ENCODE data around the gene GAL3ST2.

DNA sequence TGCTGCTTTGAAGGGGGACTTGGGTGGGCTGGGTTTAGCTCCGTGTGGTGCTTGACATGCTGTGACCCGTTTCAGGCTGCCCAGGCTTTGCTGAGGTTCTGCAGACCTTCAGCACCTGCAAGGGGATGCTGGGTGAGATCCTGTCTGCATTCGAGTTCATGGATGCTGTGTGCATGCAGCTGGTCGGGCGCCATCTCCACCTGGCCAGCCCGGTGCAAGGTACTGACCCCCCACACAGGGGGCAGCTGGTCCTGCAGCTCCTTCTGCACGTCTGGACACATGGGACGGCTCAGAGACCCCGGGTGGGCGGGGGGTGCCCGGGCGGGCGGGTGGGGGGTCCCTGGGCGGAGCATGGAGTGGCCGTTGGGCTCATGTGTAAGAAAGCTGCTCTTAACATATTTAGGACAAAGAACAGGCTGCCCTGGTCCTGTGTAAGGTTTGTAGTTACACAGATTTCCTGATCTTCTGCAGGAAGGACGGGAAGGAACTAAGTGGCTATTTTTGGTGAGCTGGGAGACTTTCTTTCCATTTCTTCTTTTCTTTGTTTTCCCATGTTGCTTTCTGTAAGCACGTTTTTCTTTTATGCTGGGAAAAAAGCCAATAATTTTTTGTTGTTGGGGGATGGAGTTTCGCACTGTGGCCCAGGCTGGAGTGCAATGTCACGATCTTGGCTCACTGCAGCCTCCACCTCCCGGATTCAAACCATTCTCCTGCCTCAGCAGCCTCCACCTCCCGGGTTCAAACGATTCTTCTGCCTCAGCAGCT lies 26.4 kb upstream of the GAL3ST2 start:
- no peak for TF ChIP-seq EZH2 (IDR thresholded peaks at IDR 0.05; ENCODE audit: insufficient read depth, low read length)
- TF ChIP-seq, protein P1, sequence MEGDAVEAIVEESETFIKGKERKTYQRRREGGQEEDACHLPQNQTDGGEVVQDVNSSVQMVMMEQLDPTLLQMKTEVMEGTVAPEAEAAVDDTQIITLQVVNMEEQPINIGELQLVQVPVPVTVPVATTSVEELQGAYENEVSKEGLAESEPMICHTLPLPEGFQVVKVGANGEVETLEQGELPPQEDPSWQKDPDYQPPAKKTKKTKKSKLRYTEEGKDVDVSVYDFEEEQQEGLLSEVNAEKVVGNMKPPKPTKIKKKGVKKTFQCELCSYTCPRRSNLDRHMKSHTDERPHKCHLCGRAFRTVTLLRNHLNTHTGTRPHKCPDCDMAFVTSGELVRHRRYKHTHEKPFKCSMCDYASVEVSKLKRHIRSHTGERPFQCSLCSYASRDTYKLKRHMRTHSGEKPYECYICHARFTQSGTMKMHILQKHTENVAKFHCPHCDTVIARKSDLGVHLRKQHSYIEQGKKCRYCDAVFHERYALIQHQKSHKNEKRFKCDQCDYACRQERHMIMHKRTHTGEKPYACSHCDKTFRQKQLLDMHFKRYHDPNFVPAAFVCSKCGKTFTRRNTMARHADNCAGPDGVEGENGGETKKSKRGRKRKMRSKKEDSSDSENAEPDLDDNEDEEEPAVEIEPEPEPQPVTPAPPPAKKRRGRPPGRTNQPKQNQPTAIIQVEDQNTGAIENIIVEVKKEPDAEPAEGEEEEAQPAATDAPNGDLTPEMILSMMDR (IDR thresholded peaks at IDR 0.05; ENCODE audit: insufficient read depth, low read depth, low read length): no peak
